Inflammatory macrophage (primary cell): ENCODE results near the gene AGK.
"Not testable (repeated sequence)": the region's sequence is repeated elsewhere in the genome, so short reads cannot be mapped to it uniquely, and the experiment has no call there.

Experiments
- DNase-seq, 2 donors: peaks; one replicate each; pipeline ENCODE4 v3.0.0-alpha.2; 2020 to 2022

AGK gene

DNA sequence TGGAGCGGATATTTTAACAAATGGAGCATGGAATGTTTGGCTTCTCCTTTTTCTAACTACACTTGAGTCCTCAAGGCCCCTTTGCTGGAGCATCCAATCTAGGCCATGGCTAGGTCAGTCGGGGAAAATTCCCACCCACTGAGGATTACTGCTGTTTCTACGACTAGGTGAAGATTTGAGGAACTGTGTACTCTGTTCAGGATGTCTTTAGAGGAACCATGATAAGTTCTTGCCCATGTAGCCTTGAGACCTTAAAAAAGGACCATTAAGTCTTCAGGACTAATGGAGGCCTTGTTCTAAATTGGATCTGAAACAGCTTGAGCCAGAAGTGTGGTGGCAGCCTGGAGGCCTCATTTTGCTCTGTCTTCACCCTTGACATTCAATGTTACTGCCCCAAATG lies 6.2 kb downstream of the AGK start:
- no peak for DNase-seq

DNA sequence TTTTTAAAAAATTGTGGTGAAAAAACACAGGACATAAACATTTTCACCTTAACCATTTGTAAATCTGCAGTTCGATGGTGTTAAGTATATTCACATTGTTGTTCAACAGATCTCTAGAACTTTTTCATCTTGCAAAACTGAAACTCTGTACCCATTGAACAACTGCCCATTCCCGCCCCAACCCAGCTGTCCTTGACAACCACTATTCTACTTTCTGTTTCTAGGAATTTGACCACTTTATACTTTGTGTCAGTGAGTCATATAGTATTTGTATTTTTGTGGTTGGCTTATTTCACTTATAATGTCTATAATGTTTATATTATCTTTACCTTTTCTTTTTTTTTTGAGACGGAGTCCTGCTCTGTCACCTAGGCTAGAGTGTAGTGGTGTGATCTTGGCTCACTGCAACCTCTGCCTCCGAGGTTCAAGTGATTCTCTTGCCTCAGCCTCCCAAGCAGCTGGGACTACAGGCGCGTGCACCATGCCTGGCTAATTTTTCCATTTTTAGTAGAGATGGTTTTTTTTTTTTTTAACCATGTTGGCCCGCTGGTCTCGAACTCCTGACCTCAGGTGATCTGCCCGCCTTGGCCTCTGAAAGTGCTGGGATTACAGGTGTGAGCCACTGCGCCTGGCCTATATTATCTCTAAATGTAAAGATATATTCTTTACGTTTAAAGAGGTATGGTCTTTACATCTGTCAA lies 6.8 kb downstream of the AGK start:
- not testable (repeated sequence) for DNase-seq

DNA sequence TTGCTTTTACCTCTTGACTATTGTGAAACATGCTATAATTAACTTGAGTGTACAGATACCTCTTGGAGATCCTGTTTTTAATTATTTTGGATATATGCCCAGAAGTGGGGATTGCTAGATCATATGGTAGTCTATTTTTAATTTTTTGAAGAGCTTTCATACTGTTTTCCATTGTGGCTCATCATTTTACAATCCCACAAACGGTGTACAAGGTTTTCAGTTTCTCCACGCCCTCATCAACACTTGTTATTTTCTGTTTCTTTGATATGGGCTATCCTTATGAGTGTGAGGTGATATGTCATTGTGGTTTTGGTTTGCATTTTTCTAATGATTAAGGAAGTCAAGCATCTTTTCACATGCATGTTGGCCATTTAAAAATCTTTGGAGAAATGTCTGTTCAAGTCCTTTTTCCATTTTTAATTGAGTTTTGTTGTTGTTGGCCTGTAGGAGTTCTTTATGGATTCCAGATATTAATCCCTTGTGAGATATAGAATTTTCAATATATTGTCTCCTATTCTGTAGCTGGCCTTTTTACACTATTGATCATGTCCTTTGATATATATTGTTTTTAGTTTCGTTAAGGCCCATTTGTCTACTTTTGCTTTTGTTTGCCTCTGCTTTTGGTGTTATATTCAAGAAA lies 7.5 kb downstream of the AGK start:
- DNase-seq = no peak

DNA sequence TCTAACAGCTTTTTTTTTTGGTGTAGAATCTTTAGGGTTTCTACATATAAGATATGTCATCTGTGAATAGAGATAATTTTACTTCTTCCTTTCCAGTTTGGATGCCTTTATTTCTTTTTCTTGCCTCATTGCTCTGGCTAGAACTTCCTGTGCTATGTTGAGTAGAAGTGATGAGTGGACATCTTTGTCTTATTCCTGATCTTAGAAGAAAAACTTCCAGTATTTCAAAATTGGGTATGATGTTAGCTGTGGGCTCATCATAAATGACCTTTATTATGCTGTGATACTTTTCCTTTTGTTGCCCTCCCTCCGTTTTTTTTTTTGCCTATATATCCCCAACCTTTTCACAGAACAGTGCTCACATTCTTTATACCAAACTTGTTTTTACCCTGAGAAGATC lies 8.8 kb downstream of the AGK start:
- no peak for DNase-seq

DNA sequence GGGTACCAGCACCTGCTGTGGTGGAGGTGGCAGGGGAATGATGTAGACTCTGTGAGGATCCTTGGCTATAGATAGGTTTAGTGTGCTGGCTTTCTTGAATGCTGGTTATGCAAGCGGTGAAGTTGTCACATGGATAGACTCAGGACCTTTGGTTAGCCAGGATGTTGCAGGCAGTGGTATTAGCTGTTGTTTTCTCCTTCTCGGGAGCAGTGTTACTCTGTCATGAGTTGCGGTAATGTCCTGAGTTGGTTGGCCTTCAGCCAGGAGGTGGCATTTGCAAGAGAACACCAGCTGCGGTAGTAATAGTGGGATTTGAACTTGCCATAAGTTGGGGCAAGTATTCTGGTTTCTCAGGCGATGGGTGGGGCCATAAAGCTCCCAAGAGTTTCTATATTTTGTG lies 10.8 kb downstream of the AGK start:
- no peak for DNase-seq

DNA sequence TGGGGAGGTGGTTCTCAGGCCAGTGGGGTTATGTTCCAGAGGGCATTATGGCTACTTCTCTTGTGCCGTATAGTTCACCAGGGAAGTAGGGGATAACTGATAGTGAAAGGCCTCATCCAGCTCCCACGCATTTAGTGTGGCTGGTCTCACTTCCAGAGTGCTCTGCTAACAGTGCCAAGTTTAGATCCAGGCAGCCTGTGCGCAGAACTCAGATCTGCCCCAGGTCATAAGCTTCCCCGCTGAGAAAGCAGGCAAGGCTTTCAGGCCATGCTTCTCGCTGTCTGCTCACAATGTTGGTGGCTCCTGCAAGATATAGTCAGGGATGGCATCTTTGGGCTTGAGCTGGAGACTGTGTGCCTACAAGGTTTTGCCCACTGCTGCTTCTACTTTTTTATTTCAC lies 11.3 kb downstream of the AGK start:
- no peak for DNase-seq

DNA sequence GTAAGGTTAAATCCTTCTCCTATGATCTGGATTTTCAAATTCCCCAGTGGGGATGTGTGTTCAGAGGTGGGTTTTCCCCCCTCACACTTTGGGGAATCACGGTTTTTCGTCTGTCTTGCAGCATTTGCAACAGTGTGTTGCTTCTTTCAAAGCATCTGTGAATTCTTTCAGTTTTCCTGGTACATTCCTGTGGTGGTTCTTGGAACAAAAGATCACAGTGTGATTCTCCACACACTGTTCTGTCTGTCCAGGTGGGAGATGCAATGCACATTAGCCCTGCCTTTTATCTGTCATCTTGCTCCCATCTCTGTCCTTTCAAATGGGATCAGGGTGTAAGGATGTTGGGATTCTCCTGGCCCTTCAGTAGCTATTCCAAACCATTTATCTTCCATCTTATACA lies 11.8 kb downstream of the AGK start:
- no peak for DNase-seq

DNA sequence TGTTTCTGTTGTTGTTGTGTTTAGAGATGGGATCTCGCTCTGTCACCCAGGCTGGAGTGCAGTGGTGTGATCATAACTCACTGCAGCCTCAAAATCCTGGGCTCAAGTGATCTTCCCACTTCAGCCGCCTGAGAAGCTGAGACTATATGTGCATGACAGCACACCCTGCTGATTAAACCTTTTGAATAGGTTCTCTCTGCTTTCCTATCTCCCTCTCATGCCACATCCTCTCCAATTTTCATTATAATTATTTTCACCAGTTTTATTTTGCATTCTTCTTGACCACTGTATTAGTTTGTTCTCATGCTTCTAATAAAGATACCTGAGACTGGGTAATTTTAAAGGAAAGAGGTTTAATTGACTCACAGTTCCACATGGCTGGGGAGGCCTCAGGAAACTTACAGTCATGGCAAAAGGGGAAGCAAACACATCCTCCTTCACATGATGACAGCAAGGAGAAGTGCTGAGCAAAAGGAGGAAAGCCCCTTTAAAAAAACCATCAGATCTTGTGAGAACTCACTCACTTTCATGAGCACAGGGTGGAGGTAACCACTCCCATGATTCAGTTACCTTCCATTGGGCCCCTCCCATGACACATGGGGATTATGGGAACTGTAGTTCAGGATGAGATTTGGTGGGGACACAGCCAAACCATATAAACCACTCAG lies 12.9 kb downstream of the AGK start:
- DNase-seq = peak; percentile 44 to 55

DNA sequence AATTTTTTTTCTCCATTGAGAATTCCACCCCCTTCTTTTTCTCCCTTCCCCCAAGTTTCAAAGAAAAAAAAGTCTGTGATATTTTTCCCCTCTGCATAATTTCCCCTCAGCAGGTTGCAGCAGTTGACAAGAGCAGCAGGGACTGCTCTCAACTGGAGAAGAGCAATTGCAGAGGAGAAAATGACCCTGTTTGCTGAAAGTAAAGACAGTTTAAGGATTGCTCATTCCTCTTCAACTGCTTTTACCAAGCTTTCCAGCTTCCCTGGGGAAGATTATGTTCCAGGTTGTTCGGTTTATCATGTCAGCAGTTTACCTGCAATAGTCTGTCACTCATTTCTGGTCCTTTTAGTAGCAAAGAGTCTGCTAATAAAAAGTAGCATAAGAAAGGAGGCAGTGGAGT lies 16.2 kb downstream of the AGK start:
- no peak for DNase-seq

DNA sequence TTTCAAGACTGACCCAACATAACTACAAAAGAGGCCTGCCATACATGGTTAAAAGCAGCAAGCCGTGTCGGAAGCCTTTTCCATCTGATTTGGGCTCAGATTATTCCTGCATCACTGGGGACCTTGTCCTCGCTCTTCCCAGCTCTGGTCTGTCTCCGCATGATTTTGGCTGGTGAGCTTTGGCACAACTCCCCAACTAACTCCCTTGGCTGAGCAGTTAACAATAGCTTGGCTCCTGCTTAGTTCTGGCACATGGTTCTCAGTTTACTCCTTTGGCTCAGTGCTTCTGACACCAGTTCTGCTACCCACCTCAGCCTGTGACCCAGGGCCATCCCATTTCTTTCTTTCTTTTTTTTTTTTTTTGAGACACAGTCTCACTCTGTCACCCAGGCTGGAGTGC lies 17.0 kb downstream of the AGK start:
- no peak for DNase-seq

DNA sequence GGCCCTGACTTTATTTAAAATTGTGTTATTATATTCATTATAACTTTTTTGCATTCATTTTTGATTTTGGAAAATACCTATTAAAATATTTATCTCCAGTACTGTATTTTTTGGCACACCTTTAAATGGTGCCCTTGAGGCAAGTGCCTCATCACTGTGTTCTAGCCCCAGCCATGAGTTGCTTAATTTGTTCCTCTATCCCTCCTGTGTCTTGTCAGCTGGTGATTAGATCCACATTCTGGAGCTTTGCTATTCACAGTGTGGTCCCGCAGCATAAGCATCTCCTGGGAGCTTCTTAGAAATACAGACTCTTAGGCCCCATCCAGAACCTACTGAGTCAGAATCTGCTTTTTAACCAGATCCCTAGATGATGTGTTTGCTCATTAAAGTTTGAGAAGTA lies 19.8 kb downstream of the AGK start:
- DNase-seq = no peak

DNA sequence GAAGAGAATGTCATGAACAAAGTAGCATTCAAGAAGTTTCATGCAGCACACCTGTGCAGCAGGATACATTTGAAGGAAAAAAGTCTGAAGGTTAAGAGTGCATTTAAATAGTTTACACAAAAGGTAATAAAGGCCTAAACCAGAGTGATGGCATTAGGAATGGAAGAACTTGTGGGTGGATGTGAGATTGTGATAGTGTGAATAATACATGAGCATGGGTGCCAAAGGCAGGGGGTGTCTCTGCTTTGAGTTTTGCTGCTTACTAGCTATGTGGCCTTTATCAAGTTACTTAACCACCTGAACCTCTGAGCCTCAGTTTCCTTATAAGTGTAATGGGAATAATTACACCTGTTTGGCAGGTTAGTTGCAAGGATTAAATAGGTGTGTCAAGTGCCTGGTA lies 21.0 kb downstream of the AGK start:
- no peak for DNase-seq

DNA sequence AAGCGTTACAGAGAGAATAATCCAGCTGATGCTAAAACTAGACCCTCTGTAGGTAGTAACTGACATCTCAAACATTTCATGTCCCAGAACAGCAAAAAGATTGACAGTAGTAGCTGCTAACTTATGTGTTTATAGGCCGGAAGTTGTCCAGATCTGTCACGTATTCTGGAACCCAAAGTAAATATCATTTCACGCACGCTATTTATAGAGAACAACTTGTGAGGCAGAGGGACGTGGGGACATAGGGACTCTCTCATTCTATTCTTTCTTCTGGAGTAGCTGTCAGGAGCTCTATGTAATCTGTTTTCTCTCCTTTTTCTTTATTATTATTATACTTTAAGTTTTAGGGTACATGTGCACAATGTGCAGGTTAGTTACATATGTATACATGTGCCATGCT lies 22.3 kb downstream of the AGK start:
- no peak for DNase-seq

DNA sequence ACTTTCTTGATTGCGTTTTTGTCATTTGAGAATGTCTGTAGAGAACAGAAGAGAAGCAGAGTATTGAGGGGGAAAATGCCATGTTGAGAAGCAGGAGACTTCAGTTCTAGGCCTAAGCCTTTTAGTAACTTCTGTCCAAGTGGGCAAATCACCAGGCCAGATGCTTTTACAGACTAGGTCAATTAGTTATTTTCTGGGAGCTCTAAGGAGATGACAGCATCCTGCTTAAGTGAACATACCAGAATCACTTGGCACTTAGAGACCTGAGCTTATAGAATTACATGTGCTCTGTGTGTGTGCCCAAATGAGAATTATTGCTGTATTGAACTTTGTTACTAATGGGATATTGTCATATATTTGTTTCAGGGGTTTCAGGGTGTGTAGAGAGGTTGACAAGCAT lies 24.0 kb downstream of the AGK start:
- no peak for DNase-seq

DNA sequence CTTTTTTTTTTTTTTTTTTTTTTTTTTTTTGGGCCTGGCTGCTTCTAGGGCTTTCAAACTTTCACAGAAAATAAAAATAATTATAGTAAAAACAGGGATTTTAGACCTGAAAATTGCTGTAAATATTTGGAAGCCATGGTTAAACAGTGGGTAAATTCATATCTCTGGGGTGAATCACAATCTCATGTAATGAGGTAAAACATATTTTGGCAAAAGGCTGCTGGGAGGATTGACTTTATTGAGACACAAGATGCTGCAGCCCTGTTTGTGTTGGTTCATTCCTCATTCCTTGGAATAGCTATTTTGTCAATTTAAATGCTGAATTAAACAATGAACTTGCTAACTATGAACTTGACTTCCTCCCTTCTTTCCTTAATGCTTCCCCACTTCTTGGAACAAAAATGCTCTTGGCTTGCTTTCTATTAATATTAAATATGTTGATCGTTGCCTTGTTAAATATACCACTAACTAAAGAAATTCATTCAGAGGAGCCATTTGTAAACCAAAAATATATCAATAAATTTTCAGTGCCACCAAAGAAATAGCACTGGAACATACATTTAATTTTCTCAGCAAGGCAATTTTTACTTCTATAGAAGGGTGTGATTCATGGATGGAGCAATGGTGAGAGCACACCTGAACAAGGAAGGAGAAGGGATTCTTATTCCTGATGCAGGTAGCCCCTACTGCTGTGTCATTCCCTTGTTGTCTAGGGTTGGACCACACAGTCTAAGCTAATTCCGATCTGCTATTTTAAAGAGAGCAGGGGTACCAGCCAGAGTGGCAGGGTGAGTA lies 24.6 kb downstream of the AGK start:
- no peak for DNase-seq

DNA sequence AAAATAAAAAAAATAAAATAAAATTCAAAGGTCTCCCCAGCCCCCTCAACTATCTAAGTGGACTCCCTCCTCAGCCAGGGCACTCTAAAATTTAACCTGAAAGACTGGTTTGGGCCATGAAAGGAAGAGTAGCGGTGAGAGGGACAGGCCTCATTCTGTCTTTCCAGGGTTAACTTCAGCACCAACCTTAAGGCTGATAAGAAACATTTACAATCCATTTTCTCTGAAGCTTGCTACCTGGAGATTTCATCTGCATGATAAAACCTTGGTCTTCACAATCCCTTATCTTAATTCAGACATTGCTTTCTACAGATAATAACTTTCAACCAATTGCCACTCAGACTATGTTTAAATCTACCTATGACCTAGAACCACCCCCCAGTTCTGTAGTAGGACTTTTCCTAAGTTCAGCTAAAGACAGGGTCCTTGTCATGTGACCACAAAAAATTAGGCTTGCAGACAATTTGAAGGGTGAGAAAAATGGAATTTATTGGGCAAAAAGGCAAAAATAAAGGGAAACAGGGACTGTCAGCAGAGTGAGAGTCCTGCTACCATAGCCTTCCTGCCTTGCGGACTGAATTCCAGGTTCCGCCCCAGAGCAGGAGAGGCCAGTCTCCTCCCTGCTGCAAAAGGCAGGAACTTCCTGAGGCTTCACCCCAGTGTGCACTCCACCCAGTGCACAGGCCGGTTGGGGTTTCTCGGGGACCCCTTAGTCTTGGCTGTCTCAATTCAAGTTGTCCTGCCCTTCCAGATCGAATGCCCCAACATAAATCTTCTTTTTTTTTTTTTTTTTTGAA lies 26.0 kb downstream of the AGK start:
- no peak for DNase-seq

DNA sequence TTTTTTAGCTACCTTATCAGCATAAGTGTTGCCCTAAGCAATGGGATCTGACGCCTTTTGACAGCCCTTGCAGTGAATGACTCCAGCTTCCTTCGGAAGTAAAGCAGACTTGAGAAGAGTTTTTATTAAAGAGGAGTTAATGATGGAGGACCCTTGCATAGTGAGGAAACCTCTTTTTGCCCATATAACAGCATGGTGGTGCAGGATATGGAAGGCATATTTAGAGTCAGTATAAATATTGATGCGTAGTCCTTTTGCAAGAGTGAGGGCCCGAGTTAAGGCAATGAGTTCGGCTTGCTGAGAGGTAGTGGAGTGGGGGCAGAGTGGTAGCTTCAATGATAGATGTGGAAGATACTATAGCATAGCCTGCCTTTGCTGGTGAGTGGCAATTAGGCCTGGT lies 28.7 kb downstream of the AGK start:
- not testable (repeated sequence) for DNase-seq

DNA sequence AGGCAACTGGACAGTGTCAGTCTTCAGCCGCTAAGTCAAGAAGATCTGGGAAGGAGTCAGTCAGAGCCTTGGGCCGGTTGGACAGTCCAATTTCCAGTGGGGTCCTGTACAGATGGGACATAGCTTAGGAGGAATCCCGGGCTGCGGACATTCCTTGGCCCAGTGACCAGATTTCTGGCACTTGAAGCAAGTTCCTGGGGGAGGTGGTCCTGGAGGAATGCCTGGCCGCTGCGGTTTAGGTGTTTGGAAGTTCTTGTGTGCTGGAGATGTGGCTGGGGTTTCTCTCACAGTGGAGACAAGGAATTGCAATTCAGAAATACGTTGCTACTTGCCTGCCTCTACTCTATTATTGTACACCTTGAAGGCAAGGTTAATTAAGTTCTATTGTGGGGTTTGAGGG lies 30.9 kb downstream of the AGK start:
- not testable (repeated sequence) for DNase-seq

DNA sequence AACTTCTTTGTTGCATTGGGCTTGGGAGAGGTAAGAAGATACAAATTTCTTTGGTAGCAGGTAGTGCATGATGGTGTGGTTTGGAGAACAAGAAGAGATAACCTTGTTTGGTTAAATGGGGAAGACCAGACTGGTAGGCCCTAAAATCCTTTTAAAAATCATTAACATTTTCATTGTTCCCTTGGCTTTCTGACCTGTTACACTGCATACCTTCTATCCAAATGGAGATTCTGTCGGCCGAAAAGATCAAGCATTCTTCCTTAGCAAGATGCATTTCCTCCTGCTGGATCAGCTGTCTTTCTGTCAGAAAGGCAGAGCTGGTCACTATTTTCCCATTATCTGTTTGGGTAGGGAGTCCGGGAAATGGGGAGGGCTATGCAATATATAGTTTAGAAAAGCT lies 33.7 kb downstream of the AGK start:
- DNase-seq = no peak

DNA sequence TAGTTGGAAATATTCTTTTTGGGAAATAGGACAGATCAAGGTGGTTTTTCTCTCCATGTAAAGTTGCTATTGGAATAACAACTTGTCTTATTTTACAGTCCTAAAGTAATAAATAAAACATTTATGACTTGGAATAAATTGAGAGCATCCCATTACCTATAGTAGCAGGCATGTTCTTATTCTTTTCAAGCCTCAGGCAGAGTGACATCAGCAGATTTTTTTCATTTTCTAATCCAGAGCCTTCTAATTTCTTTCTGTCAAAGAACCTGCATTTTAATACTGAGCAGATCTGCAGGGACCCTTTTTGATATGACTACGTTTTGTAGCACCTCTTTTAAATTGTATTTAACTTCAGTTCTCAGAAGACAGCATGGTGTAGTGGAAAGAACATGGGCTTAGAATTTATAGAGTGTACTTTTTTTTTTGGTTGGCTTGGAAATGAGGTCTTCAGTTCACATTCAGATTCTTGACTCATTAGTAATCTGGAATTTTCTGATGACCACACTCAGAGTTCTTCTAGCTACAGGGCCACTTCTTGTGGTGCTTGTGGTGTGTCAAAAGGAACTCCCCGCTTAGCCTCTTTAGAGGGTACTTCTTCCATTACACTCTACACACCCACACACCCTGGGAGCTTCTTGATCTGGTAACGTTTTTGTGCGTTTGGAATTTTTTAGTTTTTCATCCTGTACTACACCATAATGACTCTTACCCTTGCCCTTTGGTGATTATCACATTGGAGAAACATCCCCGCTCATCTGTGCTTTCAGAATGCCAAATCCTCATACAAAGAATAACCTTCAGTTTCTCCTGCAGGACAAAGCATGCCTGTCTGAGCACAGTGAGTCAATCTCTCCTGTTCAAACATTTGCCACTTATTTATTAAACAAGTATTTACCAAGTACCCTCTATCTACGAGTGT lies 34.6 kb downstream of the AGK start:
- no peak for DNase-seq

DNA sequence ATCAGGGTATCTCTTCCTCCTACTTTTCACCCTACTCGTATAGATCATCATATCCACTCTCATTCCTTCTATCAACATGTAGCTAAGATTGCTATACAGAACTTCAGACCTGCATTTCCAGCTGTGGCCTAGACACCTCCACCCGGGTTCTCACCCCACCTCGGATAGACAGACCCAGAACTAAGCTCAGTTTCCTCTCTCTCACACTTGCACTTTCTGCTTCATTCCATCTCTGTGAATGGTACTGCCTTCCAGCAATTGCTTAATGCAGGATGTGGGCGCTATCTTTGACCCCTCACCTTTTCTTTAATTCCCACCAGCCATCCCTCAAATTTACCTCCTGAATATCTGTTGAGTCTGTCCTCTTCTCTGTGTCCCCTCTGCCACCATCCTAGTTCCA lies 35.7 kb downstream of the AGK start:
- DNase-seq = no peak
